CD4-positive, alpha-beta T cell treated with Interleukin-6 at 100 ng/mL for 8 hours (primary cell): ENCODE data around the gene CXCL8.

Experiments used
- DNase-seq: peaks from one replicate; pipeline ENCODE4 v3.0.0-alpha.2; 2020; ENCODE audit warnings: mixed read lengths, low spot score

CXCL8 gene

DNA sequence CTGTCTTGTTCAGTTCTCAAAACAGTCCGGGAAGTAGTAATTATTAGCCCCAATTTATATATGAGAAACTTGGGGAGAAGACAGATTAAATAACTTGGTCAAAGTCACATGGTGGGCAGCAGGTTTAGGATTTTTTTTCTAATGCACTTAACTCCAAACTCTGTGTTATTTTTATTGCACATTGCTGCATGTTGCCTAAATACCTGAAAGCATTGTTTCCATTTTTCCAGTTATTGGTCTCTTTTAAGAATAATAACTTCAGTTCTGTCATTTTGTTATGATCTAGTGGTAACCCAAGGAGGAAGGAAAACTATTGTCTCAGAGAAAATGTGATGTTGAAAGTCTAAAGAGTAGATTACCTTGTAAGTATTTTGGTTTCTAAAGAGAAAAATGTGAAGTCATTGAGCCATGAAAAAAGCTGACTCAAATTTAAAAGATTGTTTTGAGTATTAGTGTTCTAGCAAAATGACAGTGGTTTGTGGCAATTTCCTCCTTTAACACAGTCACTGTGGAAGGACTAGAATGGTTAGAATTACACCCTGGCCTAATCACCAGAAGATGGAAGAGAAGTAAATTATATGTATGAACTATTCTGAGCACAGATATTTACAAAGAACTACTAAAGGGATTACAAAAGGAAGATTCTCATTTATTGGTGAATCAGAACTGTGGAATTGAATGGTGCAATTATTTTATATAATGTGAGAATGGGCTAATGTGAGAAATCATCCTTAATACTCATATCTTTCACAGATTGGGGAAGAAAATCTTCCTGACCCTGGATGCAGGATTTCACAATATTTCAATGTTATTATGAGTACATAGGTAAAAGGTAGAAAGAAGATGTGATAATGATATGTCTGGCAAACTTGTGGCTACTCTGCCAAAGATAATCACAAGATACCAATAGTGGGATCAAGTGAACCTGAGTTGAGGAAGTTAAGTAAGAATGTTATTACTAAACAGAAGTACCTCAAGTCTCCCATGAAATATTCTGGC is 21.7 kb upstream of the CXCL8 start:
- no peak for DNase-seq

DNA sequence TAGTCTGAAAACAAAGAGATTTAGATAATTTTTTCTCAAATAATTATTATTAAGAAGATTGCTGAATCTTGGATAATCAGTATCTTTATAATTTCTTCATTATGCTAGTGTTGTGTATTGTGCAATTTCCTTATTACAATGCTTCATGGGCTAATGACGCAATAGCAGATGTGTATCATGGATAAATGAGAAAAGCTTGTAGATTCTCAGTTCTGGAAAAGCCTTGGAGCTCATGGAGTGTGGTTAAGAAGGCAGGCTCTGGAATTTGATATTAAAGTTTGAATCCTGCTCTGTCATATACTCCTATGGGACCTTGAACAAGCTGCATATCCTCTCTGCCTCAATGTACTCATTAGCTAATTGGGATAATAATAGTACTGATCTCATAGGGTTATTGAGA is 18.9 kb upstream of the CXCL8 start:
- DNase-seq: no peak

DNA sequence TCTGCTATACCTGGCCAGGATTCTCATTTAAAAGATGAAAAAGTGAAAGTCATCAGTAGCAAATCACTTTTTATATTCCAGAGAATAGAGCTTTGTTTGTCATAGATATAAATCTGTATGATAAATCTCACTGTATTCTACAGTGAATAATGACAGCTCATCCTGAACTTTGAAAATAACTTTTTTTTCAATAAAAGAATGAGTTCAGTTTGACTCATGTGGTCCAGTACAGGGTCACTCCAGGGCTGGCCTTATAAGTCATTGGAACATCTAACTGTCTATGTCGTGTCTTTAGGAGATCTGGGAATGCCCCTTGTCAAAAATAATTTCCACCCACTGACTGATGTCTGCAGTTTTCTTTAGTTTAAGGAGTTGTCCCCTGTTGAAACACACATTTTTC is 18.5 kb upstream of the CXCL8 start:
- no peak for DNase-seq

DNA sequence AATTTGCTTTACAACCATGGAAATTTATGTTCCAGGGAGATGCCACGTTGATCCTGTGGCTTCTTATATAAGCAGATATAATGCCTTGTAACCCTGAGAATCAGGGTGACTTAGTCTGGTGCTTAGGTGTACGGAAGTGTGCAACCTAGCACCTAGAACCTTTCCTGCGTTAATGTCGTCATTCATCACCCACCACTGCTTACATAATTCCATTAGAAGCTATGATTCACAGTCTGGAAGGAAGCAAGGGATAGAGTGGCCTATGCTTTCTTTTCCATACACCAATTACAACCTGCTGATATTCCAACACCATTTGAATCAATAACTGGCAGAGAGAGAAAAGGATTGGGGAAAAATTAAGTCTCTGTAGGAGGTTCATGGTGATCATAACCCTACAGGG is 17.3 kb upstream of the CXCL8 start:
- DNase-seq: no peak

DNA sequence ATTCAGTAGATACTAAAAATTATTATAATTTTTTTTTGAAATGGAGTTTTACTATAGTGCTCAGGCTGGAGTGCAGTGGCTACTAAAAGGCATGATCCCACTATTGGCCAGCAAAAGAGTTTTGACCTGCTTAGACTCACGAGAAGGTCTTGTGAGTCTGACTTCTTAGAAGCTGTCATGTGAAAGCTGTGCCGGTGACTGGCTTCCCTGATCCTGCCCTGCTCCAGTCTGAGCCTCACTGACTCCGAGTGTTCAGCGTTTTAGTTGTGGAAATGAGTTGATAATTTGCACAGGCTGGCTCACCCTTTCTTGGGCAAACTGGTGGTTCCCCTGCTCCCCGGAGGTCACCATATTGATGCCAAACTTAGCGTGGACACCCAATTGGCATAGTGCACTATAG is 16.4 kb upstream of the CXCL8 start:
- DNase-seq: no peak

DNA sequence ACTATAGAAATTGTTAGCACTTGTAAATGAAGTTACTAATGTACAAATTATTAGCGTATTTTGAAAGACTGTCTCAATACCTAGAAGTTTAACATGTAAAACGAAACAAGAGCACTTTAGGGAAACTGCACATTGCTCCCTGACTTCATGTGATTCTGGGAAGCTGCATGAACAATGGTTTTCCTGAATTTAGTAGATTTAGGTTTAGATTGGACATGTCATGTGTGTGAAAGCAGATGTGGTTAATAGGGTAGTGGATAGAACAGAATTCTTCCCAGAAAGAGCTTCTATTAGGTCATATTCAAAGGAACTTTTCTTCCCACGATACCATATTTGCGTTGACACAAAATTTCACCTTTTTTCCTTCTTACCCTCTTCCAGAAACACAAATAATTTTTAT is 14.9 kb upstream of the CXCL8 start:
- no peak for DNase-seq

DNA sequence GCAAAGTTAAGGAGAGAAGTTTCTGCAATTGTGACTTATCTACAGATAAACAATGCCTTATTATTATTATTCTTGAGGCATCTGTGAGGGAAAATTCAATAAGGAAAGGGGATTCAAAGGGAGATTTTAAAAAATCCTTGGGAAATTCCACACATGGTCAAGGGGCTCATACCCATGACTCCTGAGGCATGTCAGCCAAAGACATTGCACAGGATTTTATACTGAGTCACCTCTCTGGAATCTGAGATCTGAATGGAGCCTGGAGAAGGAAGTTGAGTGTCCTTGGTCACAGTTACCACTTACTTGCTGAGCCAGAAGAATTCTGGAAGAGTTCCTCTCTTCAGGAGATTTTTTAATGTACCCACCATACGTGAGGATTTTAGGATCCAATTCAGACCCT is 14.4 kb upstream of the CXCL8 start:
- DNase-seq: no peak

DNA sequence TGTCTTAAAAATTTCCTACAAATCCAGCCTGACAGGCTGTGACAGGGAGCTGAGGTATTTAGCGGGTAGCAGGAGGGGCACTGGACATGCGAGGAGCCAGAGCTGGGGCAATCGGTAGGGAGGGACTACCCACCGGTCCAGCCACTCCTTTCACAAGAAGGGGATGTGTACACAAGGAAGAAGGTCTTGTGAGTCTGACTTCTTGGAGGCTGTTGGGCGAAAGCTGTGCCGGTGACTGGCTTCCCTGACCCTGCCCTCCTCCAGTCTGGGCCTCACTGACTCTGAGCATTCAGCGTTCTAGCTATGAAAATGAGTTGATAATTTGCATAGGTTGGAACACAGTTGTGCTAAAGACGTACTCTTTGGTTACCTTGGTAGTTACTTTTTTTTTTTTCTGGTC is 12.7 kb upstream of the CXCL8 start:
- no peak for DNase-seq

DNA sequence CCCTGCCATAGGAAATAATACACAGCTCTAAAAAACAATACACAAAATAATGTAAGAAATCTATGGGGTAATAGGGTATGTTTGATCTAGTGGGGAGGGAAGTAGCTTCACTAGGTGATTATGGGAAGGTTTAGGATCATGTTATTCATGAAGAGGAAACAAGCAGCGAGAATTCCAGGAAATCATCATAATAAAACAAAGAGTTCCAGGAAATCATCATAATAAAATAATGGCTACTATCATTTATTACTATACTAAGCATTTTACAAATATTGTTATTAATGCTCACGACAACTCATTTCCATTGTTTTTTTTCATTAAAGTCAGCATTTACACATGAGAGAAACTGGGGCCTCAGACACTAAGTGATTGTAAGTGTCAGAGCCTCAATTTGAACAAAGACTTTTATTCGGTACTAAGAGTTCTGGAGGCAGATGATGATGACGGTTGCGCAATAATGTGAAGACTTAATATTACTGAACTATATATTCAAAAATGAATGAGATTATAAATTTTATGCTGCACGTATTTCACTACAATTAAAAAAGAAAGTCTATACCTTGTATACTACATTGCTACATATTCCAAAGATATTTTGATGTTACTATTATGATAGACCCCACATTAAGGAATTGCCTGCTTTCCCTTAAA is 12.2 kb upstream of the CXCL8 start:
- DNase-seq: no peak

DNA sequence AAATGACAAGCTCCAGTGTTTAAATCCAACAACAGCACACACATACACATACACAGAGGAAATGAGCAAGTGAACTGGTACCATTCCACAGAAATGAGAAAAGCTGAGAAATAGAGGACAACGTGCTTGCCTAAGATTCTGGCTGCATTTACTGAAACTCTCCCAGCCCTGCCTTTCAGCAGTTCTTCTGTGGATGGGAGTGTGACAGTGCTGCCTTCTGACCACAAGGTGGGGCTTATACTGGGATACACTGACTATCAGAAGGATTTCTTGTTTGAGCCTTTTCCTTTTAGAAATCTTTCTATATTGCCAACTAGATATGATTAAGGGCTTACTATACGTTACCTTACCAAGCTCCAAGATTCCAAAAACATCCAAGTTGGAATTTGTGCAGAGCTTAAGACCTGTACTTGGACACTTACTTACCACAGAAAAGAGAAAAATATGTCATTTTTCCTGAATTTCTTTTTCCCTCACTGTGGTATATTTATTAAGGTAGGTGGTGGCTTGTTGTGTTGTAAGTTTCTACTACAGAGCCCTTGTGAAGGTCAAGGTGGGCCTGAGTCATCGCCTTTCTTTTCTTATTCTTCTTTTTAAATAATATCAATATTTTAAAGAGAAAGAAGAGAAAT is 10.7 kb upstream of the CXCL8 start:
- DNase-seq: no peak

DNA sequence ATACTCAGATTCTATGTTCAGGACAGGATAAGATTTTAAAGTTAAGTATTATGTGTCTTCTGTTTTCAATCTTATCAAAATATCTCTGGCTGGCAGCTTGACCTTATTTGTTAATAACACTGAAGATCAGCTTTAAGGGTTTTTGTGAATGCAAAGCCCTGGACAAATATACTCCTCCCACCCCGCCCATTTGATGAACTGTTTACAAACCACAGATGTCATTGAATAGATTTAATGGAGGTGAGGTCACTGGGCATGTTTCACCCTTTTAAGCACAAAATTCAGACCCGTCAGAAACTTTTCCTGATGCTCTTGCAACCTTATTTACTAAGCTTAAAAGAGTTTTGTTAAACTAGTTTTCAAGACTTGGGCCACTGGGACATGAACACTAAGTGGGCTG is 10.1 kb upstream of the CXCL8 start:
- no peak for DNase-seq

DNA sequence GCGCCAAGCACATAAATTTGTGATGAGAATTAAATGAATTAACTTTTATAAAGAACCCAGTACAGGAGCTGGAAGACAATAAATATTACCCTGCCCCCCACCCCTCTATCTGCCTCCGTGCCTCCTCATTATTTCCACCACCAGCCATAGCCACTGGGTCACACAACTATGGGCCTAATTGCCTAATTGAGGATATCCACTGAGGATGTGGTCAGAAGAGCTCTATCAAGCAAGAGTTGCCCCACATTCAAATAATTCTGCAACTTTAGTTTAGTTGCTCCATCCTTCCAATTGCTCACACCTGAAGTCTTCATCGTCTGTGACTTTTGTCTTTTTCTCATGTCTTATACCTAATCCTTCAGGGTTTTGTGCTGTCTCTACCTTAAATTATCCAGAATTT is 9.5 kb upstream of the CXCL8 start:
- DNase-seq: no peak

DNA sequence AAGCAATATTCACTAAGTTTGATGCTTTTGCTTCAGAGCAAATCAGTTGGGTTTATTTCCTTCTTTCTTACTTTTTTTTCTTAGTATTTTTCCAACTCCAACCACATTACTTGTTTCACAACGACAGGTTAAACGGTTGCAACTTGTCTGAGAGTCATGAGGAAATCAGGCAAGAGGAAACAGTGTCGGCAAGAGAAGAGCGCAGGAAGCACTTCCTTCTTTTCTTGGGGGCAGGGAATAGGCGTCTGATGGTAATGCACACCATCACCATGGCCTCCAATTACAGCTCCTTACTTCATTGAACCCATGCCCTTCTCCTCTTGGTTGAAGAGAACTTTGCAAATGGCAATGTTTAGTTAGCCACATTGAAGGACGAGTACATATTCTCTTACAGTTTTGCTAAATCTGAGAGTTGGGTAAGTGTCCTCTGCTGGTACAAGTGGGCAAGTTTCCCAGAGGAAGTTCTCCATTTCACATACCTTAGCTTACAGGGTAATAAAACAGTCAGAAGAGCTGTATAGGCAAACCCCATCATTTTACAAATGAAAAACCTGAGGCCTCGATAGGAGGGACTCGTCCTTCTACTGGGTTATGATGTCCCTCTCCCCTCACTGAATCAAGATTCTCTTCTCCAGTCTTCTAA is 8.3 kb upstream of the CXCL8 start:
- no peak for DNase-seq

DNA sequence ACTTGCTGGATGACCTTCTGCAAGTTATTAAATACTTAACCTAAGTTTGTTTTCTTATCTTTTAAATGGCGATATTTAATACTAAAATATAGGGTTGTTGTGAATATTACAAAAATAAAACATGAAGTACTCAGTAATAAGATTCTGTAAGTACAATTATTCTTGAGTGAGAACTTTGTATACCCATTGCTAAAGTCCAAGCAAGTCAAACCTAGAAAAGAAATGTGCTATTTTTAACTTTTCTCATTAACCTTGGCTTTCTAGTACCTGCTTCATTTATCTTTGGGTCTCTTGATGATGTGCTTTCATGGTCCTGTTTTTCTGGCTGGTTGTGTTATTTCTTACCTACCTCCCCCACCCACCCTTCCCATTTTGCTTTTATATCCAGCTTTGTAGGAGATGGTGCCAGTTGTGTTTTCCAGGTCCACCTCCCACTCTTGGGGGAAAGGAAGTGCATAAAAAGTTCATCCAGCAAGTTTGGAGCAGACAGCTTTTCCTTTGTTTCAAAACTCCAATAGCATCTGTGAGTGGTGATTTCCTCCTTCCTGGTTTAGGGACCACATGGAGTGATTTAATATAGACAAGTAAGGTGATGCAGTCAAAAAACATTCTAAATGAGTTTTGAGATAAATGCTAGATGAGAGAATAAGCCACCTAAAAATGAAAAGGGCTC is 7.5 kb upstream of the CXCL8 start:
- no peak for DNase-seq

DNA sequence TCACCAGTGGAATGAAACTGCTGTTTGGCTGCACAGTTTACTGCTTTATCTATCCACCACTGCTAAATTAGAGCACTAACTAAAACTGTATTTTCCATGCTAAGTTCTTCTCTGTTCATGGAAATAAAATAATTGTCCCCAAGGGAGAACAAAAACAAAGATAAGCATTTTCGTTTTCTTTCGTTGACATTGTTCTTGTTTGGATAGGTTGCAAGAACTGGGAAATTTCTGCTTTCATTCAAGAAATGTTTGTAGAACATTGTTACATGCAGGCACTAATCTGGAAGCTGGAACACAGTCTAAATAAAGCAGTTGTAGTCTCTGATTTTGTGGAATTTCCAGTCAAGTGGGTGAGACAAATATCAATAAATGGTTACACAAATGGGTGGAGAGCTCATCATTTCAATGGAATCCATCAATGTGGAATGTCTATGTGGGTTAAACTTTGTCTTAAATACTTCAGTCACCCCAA is 5.8 kb upstream of the CXCL8 start:
- DNase-seq: no peak

DNA sequence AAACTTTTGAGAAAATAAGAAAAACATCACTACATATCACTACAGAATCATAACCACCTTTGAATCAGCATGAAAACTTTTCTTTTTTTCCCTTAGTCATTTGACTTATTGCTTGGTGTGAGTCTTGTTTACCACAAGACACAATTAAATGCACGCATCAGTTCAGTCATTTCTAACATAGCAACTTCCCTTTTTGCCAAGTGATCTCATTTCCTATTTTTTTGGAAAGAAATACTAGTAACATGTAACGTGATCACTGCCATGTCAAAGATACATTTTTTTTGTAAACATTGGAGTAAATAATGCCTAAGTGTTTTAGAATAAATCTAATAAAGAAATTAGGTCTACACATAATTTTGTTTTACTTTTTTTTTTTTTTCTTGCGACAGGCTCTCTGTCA is 5.1 kb upstream of the CXCL8 start:
- no peak for DNase-seq

DNA sequence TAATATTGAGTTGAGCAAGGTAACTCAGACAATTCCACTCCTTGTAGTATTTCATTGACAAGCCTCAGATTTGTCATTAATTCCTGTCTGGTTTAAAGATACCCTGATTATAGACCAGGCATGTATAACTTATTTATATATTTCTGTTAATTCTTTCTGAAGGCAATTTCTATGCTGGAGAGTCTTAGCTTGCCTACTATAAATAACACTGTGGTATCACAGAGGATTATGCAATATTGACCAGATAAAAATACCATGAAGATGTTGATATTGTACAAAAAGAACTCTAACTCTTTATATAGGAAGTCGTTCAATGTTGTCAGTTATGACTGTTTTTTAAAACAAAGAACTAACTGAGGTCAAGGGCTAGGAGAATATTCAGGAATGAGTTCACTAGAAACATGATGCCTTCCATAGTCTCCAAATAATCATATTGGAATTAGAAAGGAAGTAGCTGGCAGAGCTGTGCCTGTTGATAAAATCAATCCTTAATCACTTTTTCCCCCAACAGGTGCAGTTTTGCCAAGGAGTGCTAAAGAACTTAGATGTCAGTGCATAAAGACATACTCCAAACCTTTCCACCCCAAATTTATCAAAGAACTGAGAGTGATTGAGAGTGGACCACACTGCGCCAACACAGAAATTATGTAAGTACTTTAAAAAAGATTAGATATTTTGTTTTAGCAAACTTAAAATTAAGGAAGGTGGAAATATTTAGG is 821 bp downstream of the CXCL8 start:
- no peak for DNase-seq

DNA sequence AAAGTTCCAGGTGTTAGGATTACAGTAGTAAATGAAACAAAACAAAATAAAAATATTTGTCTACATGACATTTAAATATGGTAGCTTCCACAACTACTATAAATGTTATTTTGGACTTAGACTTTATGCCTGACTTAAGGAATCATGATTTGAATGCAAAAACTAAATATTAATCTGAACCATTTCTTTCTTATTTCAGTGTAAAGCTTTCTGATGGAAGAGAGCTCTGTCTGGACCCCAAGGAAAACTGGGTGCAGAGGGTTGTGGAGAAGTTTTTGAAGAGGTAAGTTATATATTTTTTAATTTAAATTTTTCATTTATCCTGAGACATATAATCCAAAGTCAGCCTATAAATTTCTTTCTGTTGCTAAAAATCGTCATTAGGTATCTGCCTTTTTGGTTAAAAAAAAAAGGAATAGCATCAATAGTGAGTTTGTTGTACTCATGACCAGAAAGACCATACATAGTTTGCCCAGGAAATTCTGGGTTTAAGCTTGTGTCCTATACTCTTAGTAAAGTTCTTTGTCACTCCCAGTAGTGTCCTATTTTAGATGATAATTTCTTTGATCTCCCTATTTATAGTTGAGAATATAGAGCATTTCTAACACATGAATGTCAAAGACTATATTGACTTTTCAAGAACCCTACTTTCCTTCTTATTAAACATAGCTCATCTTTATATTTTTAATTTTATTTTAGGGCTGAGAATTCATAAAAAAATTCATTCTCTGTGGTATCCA is 1.6 kb downstream of the CXCL8 start:
- DNase-seq: no peak

DNA sequence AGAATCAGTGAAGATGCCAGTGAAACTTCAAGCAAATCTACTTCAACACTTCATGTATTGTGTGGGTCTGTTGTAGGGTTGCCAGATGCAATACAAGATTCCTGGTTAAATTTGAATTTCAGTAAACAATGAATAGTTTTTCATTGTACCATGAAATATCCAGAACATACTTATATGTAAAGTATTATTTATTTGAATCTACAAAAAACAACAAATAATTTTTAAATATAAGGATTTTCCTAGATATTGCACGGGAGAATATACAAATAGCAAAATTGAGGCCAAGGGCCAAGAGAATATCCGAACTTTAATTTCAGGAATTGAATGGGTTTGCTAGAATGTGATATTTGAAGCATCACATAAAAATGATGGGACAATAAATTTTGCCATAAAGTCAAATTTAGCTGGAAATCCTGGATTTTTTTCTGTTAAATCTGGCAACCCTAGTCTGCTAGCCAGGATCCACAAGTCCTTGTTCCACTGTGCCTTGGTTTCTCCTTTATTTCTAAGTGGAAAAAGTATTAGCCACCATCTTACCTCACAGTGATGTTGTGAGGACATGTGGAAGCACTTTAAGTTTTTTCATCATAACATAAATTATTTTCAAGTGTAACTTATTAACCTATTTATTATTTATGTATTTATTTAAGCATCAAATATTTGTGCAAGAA is 2.3 kb downstream of the CXCL8 start:
- DNase-seq: no peak

DNA sequence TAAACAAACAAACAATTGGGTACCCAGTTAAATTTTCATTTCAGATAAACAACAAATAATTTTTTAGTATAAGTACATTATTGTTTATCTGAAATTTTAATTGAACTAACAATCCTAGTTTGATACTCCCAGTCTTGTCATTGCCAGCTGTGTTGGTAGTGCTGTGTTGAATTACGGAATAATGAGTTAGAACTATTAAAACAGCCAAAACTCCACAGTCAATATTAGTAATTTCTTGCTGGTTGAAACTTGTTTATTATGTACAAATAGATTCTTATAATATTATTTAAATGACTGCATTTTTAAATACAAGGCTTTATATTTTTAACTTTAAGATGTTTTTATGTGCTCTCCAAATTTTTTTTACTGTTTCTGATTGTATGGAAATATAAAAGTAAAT is 2.9 kb downstream of the CXCL8 start:
- no peak for DNase-seq
